Hepatocyte (in vitro differentiated cells): Measurements from ENCODE around the gene ME3.

Experiments used
- CTCF ChIP-seq: fragments of 200-600 bp; sonication (generic); IDR thresholded peaks from 2 replicates; pipeline ENCODE4 v1.5.1; 2016; ENCODE audit warnings: antibody characterized with exemption, mild to moderate bottlenecking; ENCODE audit not compliant: poor library complexity
- EZH2 ChIP-seq: fragments of 200-600 bp; sonication (generic); IDR thresholded peaks from 2 replicates; pipeline ENCODE4 v1.6.1; 2016; ENCODE audit warnings: antibody characterized with exemption, mild to moderate bottlenecking, borderline replicate concordance

GRCh38 chr11:86508604-86509587 is 163.5 kb downstream of the ME3 start:
- TF ChIP-seq CTCF, result no peak
- TF ChIP-seq EZH2, result no peak
